ENCODE results near the gene SLAMF7.

DNA sequence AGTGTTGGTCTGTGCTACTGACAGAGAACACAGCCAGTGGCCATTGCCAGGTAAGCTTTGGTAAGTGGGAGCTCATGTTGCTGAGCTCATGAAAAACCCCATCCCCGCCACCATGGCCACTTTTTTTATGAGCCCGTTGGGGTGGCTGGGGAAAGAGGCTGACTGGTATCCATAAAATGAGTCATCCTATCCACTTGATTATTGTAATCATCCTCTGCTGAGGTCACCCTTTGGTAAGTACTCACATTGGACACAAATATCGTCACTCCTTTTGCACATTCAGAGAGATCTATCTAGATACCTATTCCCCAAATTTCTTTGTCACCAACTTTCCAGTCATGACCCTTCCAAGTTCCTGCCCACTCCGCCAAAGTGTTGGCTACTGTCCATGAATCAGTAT is 22.0 kb downstream of the SLAMF7 start:
- TF ChIP-seq, protein P1, sequence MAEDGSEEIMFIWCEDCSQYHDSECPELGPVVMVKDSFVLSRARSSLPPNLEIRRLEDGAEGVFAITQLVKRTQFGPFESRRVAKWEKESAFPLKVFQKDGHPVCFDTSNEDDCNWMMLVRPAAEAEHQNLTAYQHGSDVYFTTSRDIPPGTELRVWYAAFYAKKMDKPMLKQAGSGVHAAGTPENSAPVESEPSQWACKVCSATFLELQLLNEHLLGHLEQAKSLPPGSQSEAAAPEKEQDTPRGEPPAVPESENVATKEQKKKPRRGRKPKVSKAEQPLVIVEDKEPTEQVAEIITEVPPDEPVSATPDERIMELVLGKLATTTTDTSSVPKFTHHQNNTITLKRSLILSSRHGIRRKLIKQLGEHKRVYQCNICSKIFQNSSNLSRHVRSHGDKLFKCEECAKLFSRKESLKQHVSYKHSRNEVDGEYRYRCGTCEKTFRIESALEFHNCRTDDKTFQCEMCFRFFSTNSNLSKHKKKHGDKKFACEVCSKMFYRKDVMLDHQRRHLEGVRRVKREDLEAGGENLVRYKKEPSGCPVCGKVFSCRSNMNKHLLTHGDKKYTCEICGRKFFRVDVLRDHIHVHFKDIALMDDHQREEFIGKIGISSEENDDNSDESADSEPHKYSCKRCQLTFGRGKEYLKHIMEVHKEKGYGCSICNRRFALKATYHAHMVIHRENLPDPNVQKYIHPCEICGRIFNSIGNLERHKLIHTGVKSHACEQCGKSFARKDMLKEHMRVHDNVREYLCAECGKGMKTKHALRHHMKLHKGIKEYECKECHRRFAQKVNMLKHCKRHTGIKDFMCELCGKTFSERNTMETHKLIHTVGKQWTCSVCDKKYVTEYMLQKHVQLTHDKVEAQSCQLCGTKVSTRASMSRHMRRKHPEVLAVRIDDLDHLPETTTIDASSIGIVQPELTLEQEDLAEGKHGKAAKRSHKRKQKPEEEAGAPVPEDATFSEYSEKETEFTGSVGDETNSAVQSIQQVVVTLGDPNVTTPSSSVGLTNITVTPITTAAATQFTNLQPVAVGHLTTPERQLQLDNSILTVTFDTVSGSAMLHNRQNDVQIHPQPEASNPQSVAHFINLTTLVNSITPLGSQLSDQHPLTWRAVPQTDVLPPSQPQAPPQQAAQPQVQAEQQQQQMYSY (CRISPR knock-in tag; IDR thresholded peaks at IDR 0.05): no peak
- TF ChIP-seq, protein P2, sequence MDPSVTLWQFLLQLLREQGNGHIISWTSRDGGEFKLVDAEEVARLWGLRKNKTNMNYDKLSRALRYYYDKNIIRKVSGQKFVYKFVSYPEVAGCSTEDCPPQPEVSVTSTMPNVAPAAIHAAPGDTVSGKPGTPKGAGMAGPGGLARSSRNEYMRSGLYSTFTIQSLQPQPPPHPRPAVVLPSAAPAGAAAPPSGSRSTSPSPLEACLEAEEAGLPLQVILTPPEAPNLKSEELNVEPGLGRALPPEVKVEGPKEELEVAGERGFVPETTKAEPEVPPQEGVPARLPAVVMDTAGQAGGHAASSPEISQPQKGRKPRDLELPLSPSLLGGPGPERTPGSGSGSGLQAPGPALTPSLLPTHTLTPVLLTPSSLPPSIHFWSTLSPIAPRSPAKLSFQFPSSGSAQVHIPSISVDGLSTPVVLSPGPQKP (IDR thresholded peaks at IDR 0.05; ENCODE audit: low read depth, low read length): no peak
- TF ChIP-seq CBX5 (IDR thresholded peaks at IDR 0.05; ENCODE audit: low read depth) (no peak), CBFB (IDR thresholded peaks at IDR 0.05; ENCODE audit: low read depth) (no peak), POU2F2 (IDR thresholded peaks at IDR 0.05; ENCODE audit: borderline replicate concordance, low read depth, low read length) (no peak), FOXK2 (IDR thresholded peaks at IDR 0.05) (no peak), HDAC6 (IDR thresholded peaks at IDR 0.05; ENCODE audit: unreplicated experiment) (no peak)

Measured in GM12878 (cell line).